GM12874 (cell line): ENCODE measurements around the gene NHSL1.

ENCODE experiments used
- TF ChIP-seq, protein P1 (sequence below): IDR thresholded peaks from 2 replicates; pipeline ENCODE4 v1.5.1; 2011; ENCODE audit warnings: low read depth, mild to moderate bottlenecking, control low read depth, low read length, moderate library complexity; ENCODE audit not compliant: insufficient read depth

Gene NHSL1

DNA sequence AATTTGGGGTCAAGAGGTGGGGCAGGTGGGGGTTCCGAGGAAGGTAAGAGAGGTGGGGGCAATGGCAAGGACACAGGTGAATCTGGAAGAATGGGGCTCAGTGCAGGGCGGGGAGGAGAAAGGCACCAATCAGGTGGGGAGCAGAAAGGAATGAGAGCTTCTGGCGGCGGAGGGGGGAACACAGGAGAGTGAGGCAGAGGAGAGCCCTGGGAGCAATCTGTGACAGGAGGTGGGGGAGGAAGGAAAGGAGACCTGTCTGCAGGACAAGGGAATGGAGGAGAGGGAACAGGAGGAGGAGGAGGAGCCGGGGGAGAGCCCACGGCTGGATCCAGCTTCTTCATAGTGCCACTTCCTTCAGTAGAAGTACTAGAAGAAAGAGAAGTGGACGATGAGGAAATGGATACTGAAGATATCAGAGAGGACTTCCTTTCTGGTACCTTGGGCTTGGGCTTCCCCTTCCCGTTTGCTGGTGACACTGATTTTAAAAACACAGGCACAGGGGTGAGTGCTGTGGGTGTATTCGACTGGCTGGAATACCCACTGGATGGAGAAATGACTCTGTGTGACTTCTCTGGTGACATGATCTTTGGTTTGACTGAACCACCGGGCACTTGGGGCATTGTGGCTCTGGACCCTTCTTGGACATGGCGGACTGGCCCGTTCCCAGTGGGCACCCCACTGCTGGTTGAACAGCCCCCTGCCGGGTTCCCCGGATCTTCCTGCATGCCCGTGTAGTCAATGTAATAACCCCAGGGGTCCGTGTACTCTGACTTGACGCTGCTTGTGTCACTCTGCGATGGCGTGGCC lies 67.8 kb downstream of the NHSL1 start:
- TF ChIP-seq, protein P1, sequence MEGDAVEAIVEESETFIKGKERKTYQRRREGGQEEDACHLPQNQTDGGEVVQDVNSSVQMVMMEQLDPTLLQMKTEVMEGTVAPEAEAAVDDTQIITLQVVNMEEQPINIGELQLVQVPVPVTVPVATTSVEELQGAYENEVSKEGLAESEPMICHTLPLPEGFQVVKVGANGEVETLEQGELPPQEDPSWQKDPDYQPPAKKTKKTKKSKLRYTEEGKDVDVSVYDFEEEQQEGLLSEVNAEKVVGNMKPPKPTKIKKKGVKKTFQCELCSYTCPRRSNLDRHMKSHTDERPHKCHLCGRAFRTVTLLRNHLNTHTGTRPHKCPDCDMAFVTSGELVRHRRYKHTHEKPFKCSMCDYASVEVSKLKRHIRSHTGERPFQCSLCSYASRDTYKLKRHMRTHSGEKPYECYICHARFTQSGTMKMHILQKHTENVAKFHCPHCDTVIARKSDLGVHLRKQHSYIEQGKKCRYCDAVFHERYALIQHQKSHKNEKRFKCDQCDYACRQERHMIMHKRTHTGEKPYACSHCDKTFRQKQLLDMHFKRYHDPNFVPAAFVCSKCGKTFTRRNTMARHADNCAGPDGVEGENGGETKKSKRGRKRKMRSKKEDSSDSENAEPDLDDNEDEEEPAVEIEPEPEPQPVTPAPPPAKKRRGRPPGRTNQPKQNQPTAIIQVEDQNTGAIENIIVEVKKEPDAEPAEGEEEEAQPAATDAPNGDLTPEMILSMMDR = no peak

DNA sequence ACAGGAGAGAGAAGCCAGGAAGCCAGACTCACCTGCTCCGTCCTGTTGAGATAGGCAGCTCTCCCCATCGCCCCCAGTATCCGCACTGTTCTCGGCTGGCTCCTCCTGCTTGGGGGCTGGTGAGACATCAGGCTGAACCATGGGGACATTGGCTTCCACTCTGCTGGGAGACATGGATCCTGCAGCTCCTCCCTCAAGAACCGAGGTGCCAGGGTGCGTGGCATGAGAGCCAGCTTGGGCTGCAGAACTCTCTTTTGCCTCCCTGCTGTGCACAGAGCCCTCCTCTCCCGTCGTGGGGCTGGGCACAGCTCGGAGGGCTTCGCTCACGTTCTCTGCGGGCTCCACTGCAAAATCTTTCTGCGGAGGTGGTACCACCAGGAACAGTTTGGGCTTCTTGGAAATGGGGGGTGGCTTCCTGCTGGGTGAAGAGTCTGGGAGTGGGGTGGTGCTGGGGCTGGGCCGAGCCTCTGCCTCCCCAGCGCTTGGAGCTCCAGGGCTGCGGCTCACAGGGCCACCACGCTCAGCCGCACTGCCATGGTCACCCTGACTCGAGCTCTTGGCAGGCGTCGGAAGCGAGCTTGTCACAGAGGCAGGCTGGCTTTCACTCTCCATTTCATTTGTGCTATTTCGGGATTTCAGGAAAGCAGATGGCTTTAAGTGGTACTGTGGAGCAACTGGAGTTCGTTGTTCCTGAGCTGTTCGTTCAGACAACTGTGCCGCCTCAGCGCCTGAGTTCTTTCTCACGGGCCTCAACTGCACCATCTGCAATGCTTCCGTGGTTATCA lies 68.7 kb downstream of the NHSL1 start:
- TF ChIP-seq, protein P1 = no peak

DNA sequence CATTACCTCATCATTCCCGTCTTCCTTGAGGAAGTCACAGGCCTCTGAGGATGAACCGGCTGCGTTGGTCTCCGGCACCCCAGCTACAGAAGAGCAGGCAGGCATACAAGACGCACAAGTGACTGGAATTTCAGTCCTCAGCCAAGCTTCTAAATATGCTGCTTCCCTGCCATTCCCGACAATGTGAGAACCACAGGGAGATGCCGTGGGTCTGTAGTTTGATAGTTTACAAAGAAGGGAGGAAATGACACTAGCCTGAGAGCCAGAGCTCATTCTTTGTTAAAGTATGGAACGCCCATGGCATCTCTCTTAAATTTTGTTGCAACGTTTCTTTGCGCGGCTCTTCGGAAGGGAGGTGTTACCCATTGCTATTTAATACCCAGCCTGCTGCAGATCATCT lies 69.5 kb downstream of the NHSL1 start:
- TF ChIP-seq, protein P1 = no peak

DNA sequence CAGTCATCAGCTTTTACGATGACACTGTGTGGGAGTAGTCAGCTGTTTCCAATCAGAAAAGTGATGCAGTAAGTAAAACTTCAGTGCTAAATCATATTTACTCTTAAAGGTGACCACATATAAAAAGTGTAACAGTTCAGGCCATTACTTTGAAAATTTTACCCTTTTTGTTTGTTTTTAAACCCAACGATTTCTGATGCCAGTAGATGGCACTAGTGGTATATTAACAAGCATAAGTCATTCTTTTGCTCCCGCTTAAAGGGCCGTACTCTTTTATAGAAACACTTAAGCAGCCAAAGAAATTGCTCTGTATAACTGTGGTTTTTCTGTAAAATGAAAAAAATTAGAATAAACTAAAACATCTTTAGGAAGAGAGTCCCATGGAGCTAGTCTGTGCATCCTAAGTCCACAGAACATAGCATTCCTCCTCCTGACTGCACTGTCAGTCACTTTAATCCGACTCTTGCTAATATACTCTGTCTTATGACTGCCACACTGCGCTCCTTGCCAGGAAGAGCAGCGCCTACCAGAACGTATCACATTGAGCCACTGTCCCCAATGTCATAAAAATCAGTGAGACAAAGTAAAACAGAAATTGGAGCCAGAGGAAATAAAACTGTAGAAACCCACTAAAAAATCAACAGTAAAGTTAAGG lies 70.2 kb downstream of the NHSL1 start:
- TF ChIP-seq, protein P1 = 0 out of 2 replicates have a peak, but pooled peaks have one; percentile 23

DNA sequence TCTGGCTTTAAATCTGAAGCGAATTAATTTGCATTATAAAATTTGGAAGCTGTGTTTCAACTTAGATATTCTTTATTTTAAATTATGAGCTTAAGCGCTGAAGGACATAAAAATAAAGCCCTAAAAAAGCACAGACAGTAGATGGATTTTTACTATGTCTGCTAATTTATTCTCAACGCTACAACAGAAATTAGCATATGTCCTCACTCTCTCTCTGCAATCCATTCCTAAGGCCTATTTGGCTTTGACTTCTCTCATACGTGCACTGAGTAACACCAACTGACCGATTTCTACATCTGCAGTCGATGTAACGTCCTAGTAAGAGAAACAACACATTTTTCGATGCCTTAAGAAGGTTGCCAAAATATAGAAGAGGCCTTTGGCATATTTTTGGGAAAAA lies 71.6 kb downstream of the NHSL1 start:
- TF ChIP-seq, protein P1 = no peak

DNA sequence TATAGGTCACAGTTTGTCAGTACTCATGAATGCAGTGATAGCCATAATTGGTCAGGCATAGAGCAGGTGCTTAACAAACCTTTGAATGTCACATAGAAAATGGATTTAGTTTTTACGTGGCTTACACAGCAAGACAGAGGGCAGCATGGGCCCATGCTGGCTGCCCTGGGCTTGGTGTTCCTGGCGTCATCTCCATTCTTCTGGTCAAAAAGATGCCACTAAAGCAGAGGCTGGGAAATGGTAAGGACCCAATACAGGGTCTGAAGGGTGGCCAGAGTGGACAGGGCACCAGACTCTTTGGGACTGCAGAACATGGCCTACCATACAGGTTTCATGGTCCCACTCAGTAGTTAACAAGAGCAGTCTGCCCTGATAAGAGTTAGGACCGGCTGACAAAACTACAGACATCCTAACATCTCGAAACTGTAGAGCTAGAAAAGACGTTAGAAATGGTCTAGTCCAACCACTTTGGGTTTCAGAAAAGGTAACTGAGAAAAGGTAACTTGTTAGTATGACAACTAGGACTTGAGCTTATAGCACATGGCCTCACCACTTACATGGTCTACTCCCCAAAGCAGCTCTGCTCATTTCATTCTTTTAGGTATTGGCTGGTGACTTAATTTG lies 72.7 kb downstream of the NHSL1 start:
- TF ChIP-seq, protein P1 = no peak
